ENCODE data around the gene NINJ1. TPM values are rescaled to one million over a fixed set of nuclear protein-coding genes. Genes with fewer than 3 reads are reported as not detected.

Gene NINJ1
- total and polyA plus RNA-seq, 2 of the 8 experiments (the other 6 are each of a cell fraction or from before 2014, with no cell fraction given): 28.2 to 65.6 TPM

DNA sequence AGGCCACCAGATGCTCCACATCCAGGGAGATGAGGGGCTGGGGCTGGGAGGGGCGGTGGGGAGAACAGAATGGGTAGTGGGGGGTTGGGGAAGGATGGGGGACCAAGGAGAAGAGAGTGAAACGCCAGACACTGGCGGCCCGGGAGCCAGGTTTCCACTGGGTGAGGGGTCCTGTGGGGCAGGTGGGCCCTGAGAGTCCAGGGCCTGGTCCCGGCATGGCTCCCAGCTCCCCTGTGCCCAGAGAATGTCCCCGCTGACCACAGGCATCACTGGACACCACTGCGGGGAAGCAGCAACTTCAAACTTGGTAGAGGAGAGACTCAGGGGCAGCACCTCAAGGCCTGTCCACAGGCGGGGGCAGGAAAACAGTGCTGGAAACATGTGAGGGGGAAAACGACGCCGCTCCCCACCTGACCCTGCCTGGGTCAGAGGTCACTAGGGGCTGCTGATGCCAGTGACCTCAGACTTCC lies 13.2 kb downstream of the NINJ1 start:
- no peak overlapping the region for H2BK12ac ChIP-seq (ENCODE audit: low read depth, low read length)
- H2BK5ac ChIP-seq (ENCODE audit: low read depth, low read length): no peak overlapping the region; the same call in 1 of the 2 replicates
- no peak overlapping the region for H3K27ac ChIP-seq (ENCODE audit: low read depth, low read length)
- CTCF ChIA-PET (ENCODE audit: partially characterized antibody): interaction anchor here (0.8 to 8.5 kb wide), 8 partner anchors 9 to 182 kb away, joined by 3 to 96 read pairs (median 3); no protein-coding TSS in a partner anchor
- no peak overlapping the region for H4K91ac ChIP-seq (replicated peaks; ENCODE audit: insufficient read length, low read length)
- no peak overlapping the region for H3K56ac ChIP-seq (replicated peaks; ENCODE audit: insufficient read length, low read depth, low read length)
- POLR2A ChIA-PET (ENCODE audit: partially characterized antibody): interaction anchor here (1.0 to 2.0 kb wide), 4 partner anchors 8 to 13 kb away, joined by 3 to 6 read pairs (median 4); partner anchors contain the start of gene NINJ1
- peaks cover 0 to 13% of the 10 kb centered on the region in 2 experiments for H4K20me1 ChIP-seq (replicated peaks in 1 of 2; ENCODE audit: control insufficient read depth in 1 of 2, insufficient read depth in 2 of 2, low read length in 2 of 2)
- no peak overlapping the region for H2AK5ac ChIP-seq (ENCODE audit: low read depth, low read length)
- H3K27me3 ChIP-seq (replicated peaks in 1 of 4; ENCODE audit: control insufficient read depth in 3 of 4, extremely low read depth in 1 of 4, insufficient read depth in 3 of 4, low read length in 3 of 4): no peaks in the 10 kb centered on the region; a peak in 1 of 7 replicates
- no peak overlapping the region for H3K4me3 ChIP-seq (ENCODE audit: extremely low read depth in 1 of 4, insufficient read depth in 2 of 4, low read depth in 3 of 4, low read length in 4 of 4)
- H2BK120ac ChIP-seq (replicated peaks; ENCODE audit: low read depth, low read length): no peak overlapping the region
- H3K9ac ChIP-seq (replicated peaks in 1 of 4; ENCODE audit: extremely low read depth in 1 of 4, low read depth in 3 of 4, low read length in 3 of 4): no peak overlapping the region
- H3K4ac ChIP-seq (replicated peaks; ENCODE audit: insufficient read length, low read depth, low read length): no peak overlapping the region
- FAIRE-seq (no peak), DNase-seq (ENCODE audit: low read depth in 1 of 2, low spot score in 2 of 2) (no peak)
- no peak overlapping the region for H4K8ac ChIP-seq (ENCODE audit: extremely low read depth, insufficient read depth, low read length)
- H3K4me1 ChIP-seq (replicated peaks in 1 of 4; ENCODE audit: control insufficient read depth in 3 of 4, insufficient read depth in 4 of 4, low read length in 3 of 4): peaks cover 0 to 9% (median 7%) of the 10 kb centered on the region in 4 experiments; a peak in 6 of 7 replicates
- no peak overlapping the region for H2BK20ac ChIP-seq (ENCODE audit: low read length)
- H4K5ac ChIP-seq (ENCODE audit: insufficient read length, low read depth, low read length): no peak overlapping the region
- H2BK15ac ChIP-seq (ENCODE audit: low read length): no peak overlapping the region
- no peaks in the 10 kb centered on the region for H3K79me2 ChIP-seq (ENCODE audit: control insufficient read depth in 1 of 2, insufficient read depth in 2 of 2, low read length in 2 of 2)
- H3K79me1 ChIP-seq (ENCODE audit: low read depth, low read length): peaks cover 2% of the 10 kb centered on the region
- H2AFZ ChIP-seq (ENCODE audit: low read length): no peak overlapping the region
- no peak overlapping the region for H3K23ac ChIP-seq (ENCODE audit: insufficient read length)
- no peak overlapping the region for H3K4me2 ChIP-seq (ENCODE audit: insufficient read depth in 1 of 2, low read depth in 2 of 2, low read length in 2 of 2)
- no peak overlapping the region for H3K14ac ChIP-seq (ENCODE audit: insufficient read length)
- H3K23me2 ChIP-seq (ENCODE audit: low read depth, low read length): peaks cover 3% of the 10 kb centered on the region; the same call in 1 of the 2 replicates
- peaks cover 0 to 4% (median 0%) of the 10 kb centered on the region in 4 experiments; a peak in 1 of 8 replicates for H3K36me3 ChIP-seq (ENCODE audit: control insufficient read depth in 2 of 4, insufficient read depth in 4 of 4, low read length in 3 of 4)
- WGBS, 2 experiments (ENCODE audit: extremely low coverage in 1 of 2, insufficient coverage in 1 of 2, insufficient read length in 1 of 2, insufficient replicate concordance in 2 of 2, low coverage in 1 of 2, low lambda C conversion rate in 2 of 2, missing lambda C conversion rate in 1 of 2): 91% methylated on average over 3 of the region's 11 CpGs; no CpG with 5 or more reads in 1 of the 2 experiments
- H3K9me3 ChIP-seq (ENCODE audit: insufficient read depth in 2 of 2, low read depth in 1 of 2, low read length in 1 of 2): no peaks in the 10 kb centered on the region
- TF ChIP-seq CHD2 (IDR thresholded peaks at IDR 0.05; ENCODE audit: low read length): no peak
- H3K18ac ChIP-seq (ENCODE audit: extremely low read depth, low read length): no peak overlapping the region

All from H1 (cell line).